ENCODE data around the gene ARHGAP42.

ARHGAP42 gene

DNA sequence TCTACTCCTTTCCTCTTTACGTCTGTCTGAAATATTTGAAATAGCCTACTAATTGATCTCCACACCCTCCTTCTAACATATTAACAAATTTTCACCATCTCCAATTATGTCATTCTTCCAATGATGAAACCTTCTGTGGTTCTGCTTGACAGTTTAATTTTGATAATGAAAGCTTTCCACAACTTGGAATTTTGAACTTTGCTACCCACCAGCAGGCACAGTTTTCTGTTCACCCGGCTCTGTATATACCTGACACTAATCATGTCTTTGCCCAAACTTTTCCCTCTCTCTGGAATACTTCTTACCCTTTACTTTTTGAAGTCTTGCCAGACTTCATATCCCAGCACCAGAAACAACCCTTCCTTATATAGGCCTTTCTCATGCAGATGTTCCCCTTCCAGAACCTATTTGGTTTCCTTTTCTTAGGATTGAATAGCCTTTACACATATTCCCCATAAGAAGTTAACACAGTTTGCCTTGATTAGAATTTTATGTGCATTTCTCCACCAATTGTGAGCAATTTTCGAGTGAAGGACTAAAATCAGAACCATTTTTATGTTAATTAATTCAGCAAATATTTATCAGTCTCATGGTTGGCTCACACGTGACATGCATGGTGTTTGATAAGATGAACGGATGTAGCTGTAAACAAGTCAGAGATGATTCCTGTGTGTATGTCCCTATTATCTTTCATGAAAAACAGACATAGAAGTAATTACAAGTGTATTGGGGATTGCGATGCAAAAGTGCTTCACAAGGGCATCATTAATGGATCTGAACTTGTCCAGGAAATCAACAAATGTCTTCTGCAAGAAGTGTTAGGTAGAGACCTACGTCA is 173.4 kb downstream of the ARHGAP42 start:
- TF ChIP-seq, protein P1, sequence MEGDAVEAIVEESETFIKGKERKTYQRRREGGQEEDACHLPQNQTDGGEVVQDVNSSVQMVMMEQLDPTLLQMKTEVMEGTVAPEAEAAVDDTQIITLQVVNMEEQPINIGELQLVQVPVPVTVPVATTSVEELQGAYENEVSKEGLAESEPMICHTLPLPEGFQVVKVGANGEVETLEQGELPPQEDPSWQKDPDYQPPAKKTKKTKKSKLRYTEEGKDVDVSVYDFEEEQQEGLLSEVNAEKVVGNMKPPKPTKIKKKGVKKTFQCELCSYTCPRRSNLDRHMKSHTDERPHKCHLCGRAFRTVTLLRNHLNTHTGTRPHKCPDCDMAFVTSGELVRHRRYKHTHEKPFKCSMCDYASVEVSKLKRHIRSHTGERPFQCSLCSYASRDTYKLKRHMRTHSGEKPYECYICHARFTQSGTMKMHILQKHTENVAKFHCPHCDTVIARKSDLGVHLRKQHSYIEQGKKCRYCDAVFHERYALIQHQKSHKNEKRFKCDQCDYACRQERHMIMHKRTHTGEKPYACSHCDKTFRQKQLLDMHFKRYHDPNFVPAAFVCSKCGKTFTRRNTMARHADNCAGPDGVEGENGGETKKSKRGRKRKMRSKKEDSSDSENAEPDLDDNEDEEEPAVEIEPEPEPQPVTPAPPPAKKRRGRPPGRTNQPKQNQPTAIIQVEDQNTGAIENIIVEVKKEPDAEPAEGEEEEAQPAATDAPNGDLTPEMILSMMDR (IDR thresholded peaks at IDR 0.05; ENCODE audit: low read depth, low read length) = no peak
- no peak overlapping the region for H3K4me3 ChIP-seq (ENCODE audit: low read depth, low read length)

DNA sequence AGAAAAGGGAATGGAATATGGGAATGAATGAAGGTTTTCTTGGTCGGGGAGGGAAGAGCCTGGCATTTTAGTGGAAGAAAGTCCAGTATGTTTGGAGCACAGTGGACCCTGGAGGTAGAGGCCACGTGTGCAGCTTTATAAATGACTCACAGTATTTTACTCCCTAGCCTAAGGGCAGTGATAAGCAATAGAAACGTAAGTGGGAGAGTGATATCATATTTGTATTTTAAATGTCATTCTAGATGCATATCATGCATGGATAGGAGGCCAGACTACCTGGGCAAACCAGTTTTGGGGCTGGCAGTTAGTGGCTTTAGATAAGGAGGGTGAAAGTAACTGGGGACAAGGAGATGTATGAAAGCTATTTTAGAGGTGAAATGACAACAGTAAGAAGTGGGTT is 174.1 kb downstream of the ARHGAP42 start:
- TF ChIP-seq, protein P1 (IDR thresholded peaks at IDR 0.05; ENCODE audit: low read depth, low read length) = no peak
- no peak overlapping the region for H3K4me3 ChIP-seq (ENCODE audit: low read depth, low read length)

GRCh38 chr11:100863080-100863581 is 176.0 kb downstream of the ARHGAP42 start:
- TF ChIP-seq, protein P1 (IDR thresholded peaks at IDR 0.05; ENCODE audit: low read depth, low read length) = no peak
- H3K4me3 ChIP-seq (ENCODE audit: low read depth, low read length) = no peak overlapping the region

DNA sequence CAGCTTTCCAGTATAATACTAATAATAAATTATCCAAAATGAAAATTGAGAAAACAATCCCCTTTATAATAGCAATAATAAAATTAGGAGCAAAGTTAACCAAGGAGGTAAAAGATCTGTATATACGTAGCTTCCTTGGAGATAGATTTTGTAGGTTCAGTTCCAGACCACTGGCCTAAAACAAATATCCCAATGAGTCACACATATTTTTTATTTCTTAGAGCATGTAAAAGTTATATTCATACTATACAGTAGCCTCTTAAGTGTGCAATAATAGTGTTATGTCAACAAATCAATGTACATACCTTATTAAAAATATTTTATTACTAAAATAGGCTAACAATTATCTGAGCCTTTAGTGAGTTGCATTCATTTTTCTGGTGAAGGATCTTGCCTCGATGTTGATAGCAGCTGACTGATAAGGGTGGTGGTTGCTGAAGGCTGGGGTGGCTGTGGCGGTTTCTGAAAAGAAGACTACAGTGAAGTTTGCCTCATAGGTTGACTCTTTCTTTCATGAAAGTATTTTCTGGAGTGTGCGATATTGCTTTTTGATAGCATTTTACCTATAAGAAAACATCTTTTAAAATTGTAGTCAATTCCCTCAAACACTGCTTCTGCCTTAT is 178.5 kb downstream of the ARHGAP42 start:
- H3K4me3 ChIP-seq (ENCODE audit: low read depth, low read length) = no peak overlapping the region
- TF ChIP-seq, protein P1 (IDR thresholded peaks at IDR 0.05; ENCODE audit: low read depth, low read length) = no peak

DNA sequence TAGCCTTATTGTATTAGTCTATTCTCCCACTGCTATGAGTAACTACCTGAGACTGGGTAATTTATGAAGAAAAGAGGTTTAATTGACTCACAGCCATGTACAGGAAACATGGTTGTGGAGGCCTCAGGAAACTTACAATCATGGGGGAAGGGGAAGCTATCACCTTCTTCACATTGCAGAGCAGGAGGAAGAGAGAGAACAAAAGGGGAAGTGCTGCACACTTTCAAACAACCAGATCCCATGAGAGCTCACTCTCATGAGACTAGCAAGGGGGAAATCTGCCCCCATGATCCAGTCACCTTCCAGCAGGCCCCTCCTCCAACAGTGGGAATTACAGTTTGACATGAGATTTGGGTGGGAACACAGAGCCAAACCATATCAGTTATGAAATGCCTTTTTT is 179.4 kb downstream of the ARHGAP42 start:
- TF ChIP-seq, protein P1 (IDR thresholded peaks at IDR 0.05; ENCODE audit: low read depth, low read length) = no peak
- no peak overlapping the region for H3K4me3 ChIP-seq (ENCODE audit: low read depth, low read length)

GRCh38 chr11:100867606-100868005 is 180.5 kb downstream of the ARHGAP42 start:
- H3K4me3 ChIP-seq (ENCODE audit: low read depth, low read length) = no peak overlapping the region
- TF ChIP-seq, protein P1 (IDR thresholded peaks at IDR 0.05; ENCODE audit: low read depth, low read length) = no peak

DNA sequence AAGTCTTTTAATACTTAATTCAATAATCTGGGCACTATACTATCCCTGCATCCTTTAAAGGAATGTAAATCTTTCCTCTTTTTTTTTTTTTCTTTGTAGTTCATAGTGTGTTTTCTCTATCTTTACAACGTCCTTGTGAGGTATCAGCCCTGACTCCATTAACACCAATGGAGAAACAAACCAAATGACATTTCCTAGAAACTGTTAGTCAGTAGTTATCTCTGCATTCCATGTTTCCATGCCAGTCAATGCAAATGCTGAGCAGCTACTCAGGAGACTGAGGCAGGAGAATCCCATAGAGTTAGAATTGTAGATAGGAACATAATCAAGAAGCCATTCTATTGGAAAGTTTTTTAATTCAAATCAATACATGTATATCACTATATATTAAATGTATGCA is 182.2 kb downstream of the ARHGAP42 start:
- TF ChIP-seq, protein P1 (IDR thresholded peaks at IDR 0.05; ENCODE audit: low read depth, low read length) = no peak
- H3K4me3 ChIP-seq (ENCODE audit: low read depth, low read length) = no peak overlapping the region

Data from WI38 (cell line).